MM.1S (cell line): ENCODE measurements around the gene KIAA0930.

ENCODE experiments used
- DNase-seq: peaks from one replicate; pipeline ENCODE4 v3.0.0-alpha.2; 2015
- H2AFZ ChIP-seq: fragments of 300-600 bp; sonication (generic); 2 replicates; pipeline ENCODE4 v1.6.0; 2016; ENCODE audit warnings: antibody characterized with exemption, low read length
- H3F3A ChIP-seq: fragments of 300-600 bp; sonication (generic); 2 replicates; pipeline ENCODE4 v1.6.1; 2016; ENCODE audit warnings: mild to moderate bottlenecking, antibody characterized with exemption, low read length, moderate library complexity, mixed read lengths; ENCODE audit not compliant: insufficient read depth
- H3K27ac ChIP-seq: fragments of 300-600 bp; sonication (generic); 2 replicates; pipeline ENCODE4 v1.5.1; 2016; ENCODE audit warnings: mild to moderate bottlenecking, low read length
- H3K27me3 ChIP-seq: fragments of 300-600 bp; sonication (generic); replicated peaks from 2 replicates; pipeline ENCODE4 v1.6.0; 2016; ENCODE audit warnings: low read length; ENCODE audit not compliant: insufficient read depth
- H3K36me3 ChIP-seq: fragments of 300-600 bp; sonication (generic); replicated peaks from 2 replicates; pipeline ENCODE4 v1.6.1; 2016; ENCODE audit warnings: mild to moderate bottlenecking, low read length, mixed read lengths; ENCODE audit not compliant: insufficient read depth
- H3K4me1 ChIP-seq: fragments of 300-600 bp; sonication (generic); 2 replicates; pipeline ENCODE4 v1.6.1; 2016; ENCODE audit warnings: low read length, mixed read lengths
- H3K4me2 ChIP-seq: fragments of 300-600 bp; sonication (generic); 2 replicates; pipeline ENCODE4 v1.6.0; 2016; ENCODE audit warnings: low read depth, low read length
- H3K4me3 ChIP-seq: fragments of 300-600 bp; sonication (generic); 2 replicates; pipeline ENCODE4 v1.5.1; 2016; ENCODE audit warnings: low read length, mixed read lengths
- H3K79me2 ChIP-seq: fragments of 300-600 bp; sonication (generic); 2 replicates; pipeline ENCODE4 v1.6.1; 2016; ENCODE audit warnings: mixed run types, low read length, mixed read lengths
- H3K9ac ChIP-seq: fragments of 300-600 bp; sonication (generic); 2 replicates; pipeline ENCODE4 v1.6.1; 2016; ENCODE audit warnings: low read length, mixed read lengths
- H3K9me2 ChIP-seq: fragments of 300-600 bp; sonication (generic); replicated peaks from 2 replicates; pipeline ENCODE4 v1.6.1; 2016; ENCODE audit warnings: mild to moderate bottlenecking, low read length, mixed read lengths; ENCODE audit not compliant: insufficient read depth
- H3K9me3 ChIP-seq: fragments of 300-600 bp; sonication (generic); replicated peaks from 2 replicates; pipeline ENCODE4 v1.6.1; 2016; ENCODE audit warnings: mild to moderate bottlenecking, low read length, mixed read lengths; ENCODE audit not compliant: insufficient read depth
- H4K20me1 ChIP-seq: fragments of 300-600 bp; sonication (generic); 2 replicates; pipeline ENCODE4 v1.6.1; 2016; ENCODE audit warnings: mild to moderate bottlenecking, low read length, moderate library complexity, mixed read lengths; ENCODE audit not compliant: insufficient read depth
- CTCF ChIP-seq: fragments of 300-600 bp; sonication (generic); IDR thresholded peaks from 2 replicates; pipeline ENCODE4 v1.5.1; 2016; ENCODE audit warnings: antibody characterized with exemption, low read length, mixed read lengths
- EZH2 ChIP-seq: fragments of 300-600 bp; sonication (generic); optimal IDR thresholded peaks from 2 replicates; pipeline ENCODE3; 2017; ENCODE audit warnings: low read depth, mild to moderate bottlenecking, antibody characterized with exemption, low read length, mixed read lengths
- EZH2phosphoT487 ChIP-seq: fragments of 300-600 bp; sonication (generic); IDR thresholded peaks from 2 replicates; pipeline ENCODE4 v1.6.1; 2018; ENCODE audit warnings: antibody characterized with exemption, low read length

The KIAA0930 gene

GRCh38 chr22:45212992-45213751 lies 27.5 kb downstream of the KIAA0930 start:
- Histone ChIP-seq H4K20me1 (peaks cover 6% of the 10 kb centered on the region; the same call in 1 of the 2 replicates), H3F3A (no peaks in the 10 kb centered on the region), H2AFZ (no peak overlapping the region), H3K4me1 (no peaks in the 10 kb centered on the region), H3K4me3 (no peak overlapping the region), H3K9ac (no peak overlapping the region), H3K27me3 (no peaks in the 10 kb centered on the region), H3K4me2 (no peak overlapping the region), H3K79me2 (peaks cover 99% of the 10 kb centered on the region), H3K27ac (no peak overlapping the region), H3K9me3 (no peaks in the 10 kb centered on the region), H3K9me2 (no peaks in the 10 kb centered on the region), H3K36me3 (no peaks in the 10 kb centered on the region)
- TF ChIP-seq CTCF (no peak), EZH2phosphoT487 (no peak), EZH2 (no peak)
- DNase-seq, result no peak

- Histone ChIP-seq H3K4me3 (no peak overlapping the region), H3K9me3 (no peaks in the 10 kb centered on the region), H2AFZ (no peak overlapping the region), H3K36me3 (no peaks in the 10 kb centered on the region), H3K9ac (no peak overlapping the region), H3K79me2 (peaks cover 99% of the 10 kb centered on the region), H4K20me1 (peaks cover 6% of the 10 kb centered on the region; the same call in 1 of the 2 replicates), H3K27me3 (no peaks in the 10 kb centered on the region), H3K27ac (no peak overlapping the region), H3K4me1 (no peaks in the 10 kb centered on the region), H3F3A (no peaks in the 10 kb centered on the region), H3K4me2 (no peak overlapping the region), H3K9me2 (no peaks in the 10 kb centered on the region)
- TF ChIP-seq EZH2phosphoT487 (no peak), CTCF (no peak), EZH2 (no peak)
- no peak for DNase-seq
These were observed 28.4 kb downstream of the KIAA0930 start for GRCh38 chr22:45212306-45212709.

GRCh38 chr22:45211848-45212247 lies 28.8 kb downstream of the KIAA0930 start:
- peaks cover 6% of the 10 kb centered on the region; the same call in 1 of the 2 replicates for H4K20me1 ChIP-seq
- H2AFZ ChIP-seq, result no peak overlapping the region
- H3K36me3 ChIP-seq, result no peaks in the 10 kb centered on the region
- no peak overlapping the region for H3K4me3 ChIP-seq
- no peak overlapping the region for H3K27ac ChIP-seq
- no peaks in the 10 kb centered on the region for H3K9me2 ChIP-seq
- no peak overlapping the region for H3K4me2 ChIP-seq
- no peak overlapping the region for H3K9ac ChIP-seq
- no peaks in the 10 kb centered on the region for H3K27me3 ChIP-seq
- no peak for DNase-seq
- H3K4me1 ChIP-seq, result no peaks in the 10 kb centered on the region
- H3F3A ChIP-seq, result no peaks in the 10 kb centered on the region
- H3K9me3 ChIP-seq, result no peaks in the 10 kb centered on the region
- no peak for TF ChIP-seq EZH2phosphoT487
- no peak for TF ChIP-seq CTCF
- TF ChIP-seq EZH2, result no peak
- peaks cover 95% of the 10 kb centered on the region for H3K79me2 ChIP-seq
